ENCODE results near the gene HAX1. TPM values are rescaled to one million over a fixed set of nuclear protein-coding genes. Genes with fewer than 3 reads are reported as not detected.

Gene HAX1
- total RNA-seq, 1 experiment from 2014 or later, result 80.4 TPM

DNA sequence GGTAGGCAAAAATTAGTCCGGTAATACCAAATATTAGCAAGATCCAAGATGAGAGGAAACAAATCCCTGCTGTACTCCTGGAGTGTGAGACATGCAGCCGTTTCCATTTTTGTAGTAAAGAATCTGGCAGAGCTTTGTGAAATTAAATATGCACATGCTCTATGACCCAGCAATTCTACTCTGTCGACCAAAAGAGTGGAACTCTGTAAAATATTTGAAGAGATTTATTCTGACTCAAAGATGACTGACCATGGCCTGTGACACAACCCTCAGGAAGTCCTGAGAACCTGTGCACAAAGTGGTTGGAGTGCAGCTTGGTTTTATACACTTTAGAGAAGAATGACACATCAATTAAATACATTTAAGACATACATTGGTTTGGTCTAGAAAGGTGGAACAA is 16.2 kb downstream of the HAX1 start:
- Histone ChIP-seq H3K23me2 (ENCODE audit: insufficient read length, low read depth, low read length, poor library complexity, severe bottlenecking) (no peaks in the 10 kb centered on the region), H3K4me1 (ENCODE audit: insufficient read depth, low read length) (no peaks in the 10 kb centered on the region), H4K20me1 (ENCODE audit: control insufficient read depth, insufficient read depth, insufficient read length) (no peaks in the 10 kb centered on the region), H3K4ac (ENCODE audit: low read depth, low read length) (no peak overlapping the region), H3K4me2 (ENCODE audit: insufficient read depth, insufficient read length, low read length) (no peak overlapping the region), H2BK15ac (ENCODE audit: low read depth, low read length) (no peak overlapping the region), H3K9ac (ENCODE audit: extremely low read depth, insufficient read length, low read length) (no peak overlapping the region), H3K9me3 (ENCODE audit: control insufficient read depth, low read depth, low read length) (no peaks in the 10 kb centered on the region), H3K18ac (ENCODE audit: insufficient read length, low read depth, low read length) (no peak overlapping the region), H3K27ac (ENCODE audit: insufficient read length, low read depth, low read length) (no peak overlapping the region), H2BK20ac (ENCODE audit: low read depth, low read length, poor library complexity, severe bottlenecking) (no peak overlapping the region), H3K79me2 (ENCODE audit: insufficient read depth, low read length) (no peaks in the 10 kb centered on the region), H2BK5ac (ENCODE audit: insufficient read length, low read length) (no peak overlapping the region), H2AFZ (ENCODE audit: low read length) (no peak overlapping the region), H4K91ac (ENCODE audit: insufficient read length, low read depth, low read length) (no peak overlapping the region), H2BK120ac (ENCODE audit: low read depth, low read length, poor library complexity, severe bottlenecking) (no peak overlapping the region), H3K56ac (ENCODE audit: insufficient read length, low read depth, low read length) (no peak overlapping the region), H3K27me3 (ENCODE audit: insufficient read depth, low read length) (no peaks in the 10 kb centered on the region), H3T11ph (ENCODE audit: low read length) (no peak overlapping the region), H2AK5ac (ENCODE audit: insufficient read length, low read length) (no peak overlapping the region), H4K5ac (ENCODE audit: insufficient read length, low read depth, low read length) (no peak overlapping the region), H3K79me1 (ENCODE audit: insufficient read depth, low read depth, low read length, poor library complexity, severe bottlenecking) (no peaks in the 10 kb centered on the region), H4K8ac (replicated peaks; ENCODE audit: insufficient read length, low read depth, low read length) (no peak overlapping the region), H3K23ac (ENCODE audit: insufficient read length, low read depth, low read length) (no peak overlapping the region), H3K14ac (ENCODE audit: insufficient read depth, low read length) (no peak overlapping the region), H2BK12ac (ENCODE audit: insufficient read length, low read depth, low read length) (no peak overlapping the region)
- Mint-ChIP-seq H3K27me3 (ENCODE audit: low read depth) (peaks cover 2% of the 10 kb centered on the region; the same call in 1 of the 2 replicates), H3K4me1 (peaks cover 4 to 11% of the 10 kb centered on the region in 2 experiments; a peak in 2 of 4 replicates), H3K27ac (no peak overlapping the region), H3K4me3 (no peak overlapping the region), H3K36me3 (ENCODE audit: insufficient read depth in 1 of 3, low read depth in 3 of 3) (peaks cover 0 to 6% (median 0%) of the 10 kb centered on the region in 3 experiments; a peak in 2 of 7 replicates), H3K9me3 (peaks cover 11% of the 10 kb centered on the region in 2 experiments)
- no CpG with 5 or more reads among the region's 3 CpGs for WGBS (ENCODE audit: extremely low coverage, insufficient read length, low lambda C conversion rate)
- DNase-seq, result no peak
- no peak for TF ChIP-seq CTCF (conservative IDR thresholded peaks at IDR 0.05)
